Measurements from ENCODE around the gene ACTR6. TPM values are rescaled to one million over a fixed set of nuclear protein-coding genes. Genes with fewer than 3 reads are reported as not detected.
A peak's percentile ranks its signal among the peaks of the same experiment; 100 is the strongest.

The ACTR6 gene
- total RNA-seq, 1 donor from 2014 or later = 26.1 TPM

- H3K4me1 Mint-ChIP-seq (ENCODE audit: unreplicated experiment) = peaks cover 5% of the 10 kb centered on the region
- no peak for TF ChIP-seq CTCF (IDR thresholded peaks at IDR 0.05)
- peaks cover 15% of the 10 kb centered on the region for H3K27me3 Mint-ChIP-seq (ENCODE audit: unreplicated experiment)
- DNase-seq (ENCODE audit: extremely low spot score, unreplicated experiment) = no peak
- no peak overlapping the region for H3K27ac Mint-ChIP-seq (ENCODE audit: unreplicated experiment)
- no peaks in the 10 kb centered on the region for H3K36me3 Mint-ChIP-seq (ENCODE audit: unreplicated experiment)
- no peaks in the 10 kb centered on the region for H3K9me3 Mint-ChIP-seq (ENCODE audit: unreplicated experiment)
- no peak overlapping the region for H3K4me3 Mint-ChIP-seq (ENCODE audit: unreplicated experiment)
Measured at GRCh38 chr12:100156731-100157426, 43.7 kb upstream of the ACTR6 start.

GRCh38 chr12:100157427-100157821 is 43.2 kb upstream of the ACTR6 start:
- TF ChIP-seq CTCF (IDR thresholded peaks at IDR 0.05) = no peak
- no peaks in the 10 kb centered on the region for H3K36me3 Mint-ChIP-seq (ENCODE audit: unreplicated experiment)
- no peak overlapping the region for H3K27ac Mint-ChIP-seq (ENCODE audit: unreplicated experiment)
- no peak for DNase-seq (ENCODE audit: extremely low spot score, unreplicated experiment)
- no peak overlapping the region for H3K4me3 Mint-ChIP-seq (ENCODE audit: unreplicated experiment)
- peaks cover 5% of the 10 kb centered on the region for H3K4me1 Mint-ChIP-seq (ENCODE audit: unreplicated experiment)
- H3K27me3 Mint-ChIP-seq (ENCODE audit: unreplicated experiment) = peaks cover 15% of the 10 kb centered on the region
- H3K9me3 Mint-ChIP-seq (ENCODE audit: unreplicated experiment) = no peaks in the 10 kb centered on the region

GRCh38 chr12:100158535-100158934 is 42.1 kb upstream of the ACTR6 start:
- H3K36me3 Mint-ChIP-seq (ENCODE audit: unreplicated experiment) = no peaks in the 10 kb centered on the region
- H3K4me3 Mint-ChIP-seq (ENCODE audit: unreplicated experiment) = no peak overlapping the region
- peaks cover 18% of the 10 kb centered on the region for H3K27me3 Mint-ChIP-seq (ENCODE audit: unreplicated experiment)
- peaks cover 10% of the 10 kb centered on the region for H3K4me1 Mint-ChIP-seq (ENCODE audit: unreplicated experiment)
- no peak overlapping the region for H3K27ac Mint-ChIP-seq (ENCODE audit: unreplicated experiment)
- TF ChIP-seq CTCF (IDR thresholded peaks at IDR 0.05) = no peak
- no peak for DNase-seq (ENCODE audit: extremely low spot score, unreplicated experiment)
- H3K9me3 Mint-ChIP-seq (ENCODE audit: unreplicated experiment) = no peaks in the 10 kb centered on the region

- Mint-ChIP-seq H3K9me3 (ENCODE audit: unreplicated experiment) (no peaks in the 10 kb centered on the region), H3K36me3 (ENCODE audit: unreplicated experiment) (no peaks in the 10 kb centered on the region), H3K4me3 (ENCODE audit: unreplicated experiment) (no peak overlapping the region), H3K27me3 (ENCODE audit: unreplicated experiment) (peaks cover 18% of the 10 kb centered on the region), H3K4me1 (ENCODE audit: unreplicated experiment) (peaks cover 19% of the 10 kb centered on the region), H3K27ac (ENCODE audit: unreplicated experiment) (no peak overlapping the region)
- no peak for TF ChIP-seq CTCF (IDR thresholded peaks at IDR 0.05)
- no peak for DNase-seq (ENCODE audit: extremely low spot score, unreplicated experiment)
Measured at GRCh38 chr12:100159391-100160104, 41.1 kb upstream of the ACTR6 start.

GRCh38 chr12:100163416-100164152 is 37.0 kb upstream of the ACTR6 start:
- Mint-ChIP-seq H3K9me3 (ENCODE audit: unreplicated experiment) (no peaks in the 10 kb centered on the region), H3K27ac (ENCODE audit: unreplicated experiment) (no peak overlapping the region), H3K4me3 (ENCODE audit: unreplicated experiment) (peak overlapping the region; percentile 68), H3K4me1 (ENCODE audit: unreplicated experiment) (peaks cover 14% of the 10 kb centered on the region), H3K27me3 (ENCODE audit: unreplicated experiment) (peaks cover 20% of the 10 kb centered on the region), H3K36me3 (ENCODE audit: unreplicated experiment) (no peaks in the 10 kb centered on the region)
- peak; percentile 84 for DNase-seq (ENCODE audit: extremely low spot score, unreplicated experiment)
- no peak for TF ChIP-seq CTCF (IDR thresholded peaks at IDR 0.05)

Measured in osteocyte (in vitro differentiated cells).